ENCODE measurements around the gene RAB27A. TPM values are rescaled to one million over a fixed set of nuclear protein-coding genes. Genes with fewer than 3 reads are reported as not detected.

The RAB27A gene
- total RNA-seq, 1 donor from 2014 or later, result 19.4 TPM

GRCh38 chr15:55234104-55234799 lies 55.4 kb downstream of the RAB27A start:
- Mint-ChIP-seq H3K4me3 (ENCODE audit: unreplicated experiment) (no peak overlapping the region), H3K36me3 (ENCODE audit: low read depth, unreplicated experiment) (no peaks in the 10 kb centered on the region), H3K27ac (ENCODE audit: unreplicated experiment) (no peak overlapping the region), H3K4me1 (ENCODE audit: unreplicated experiment) (no peaks in the 10 kb centered on the region), H3K27me3 (ENCODE audit: unreplicated experiment) (peaks cover 2% of the 10 kb centered on the region), H3K9me3 (ENCODE audit: unreplicated experiment) (no peaks in the 10 kb centered on the region)
- no peak for TF ChIP-seq CTCF (IDR thresholded peaks at IDR 0.05; ENCODE audit: unreplicated experiment)
- no peak for DNase-seq (ENCODE audit: low spot score)

GRCh38 chr15:55231455-55231854 lies 58.2 kb downstream of the RAB27A start:
- Mint-ChIP-seq H3K4me3 (ENCODE audit: unreplicated experiment) (no peak overlapping the region), H3K27me3 (ENCODE audit: unreplicated experiment) (peaks cover 2% of the 10 kb centered on the region), H3K9me3 (ENCODE audit: unreplicated experiment) (no peaks in the 10 kb centered on the region), H3K36me3 (ENCODE audit: low read depth, unreplicated experiment) (no peaks in the 10 kb centered on the region), H3K4me1 (ENCODE audit: unreplicated experiment) (no peaks in the 10 kb centered on the region), H3K27ac (ENCODE audit: unreplicated experiment) (no peak overlapping the region)
- TF ChIP-seq CTCF (IDR thresholded peaks at IDR 0.05; ENCODE audit: unreplicated experiment), result no peak
- DNase-seq (ENCODE audit: low spot score), result no peak

GRCh38 chr15:55230953-55231352 lies 58.7 kb downstream of the RAB27A start:
- no peak for TF ChIP-seq CTCF (IDR thresholded peaks at IDR 0.05; ENCODE audit: unreplicated experiment)
- H3K27ac Mint-ChIP-seq (ENCODE audit: unreplicated experiment), result no peak overlapping the region
- H3K4me1 Mint-ChIP-seq (ENCODE audit: unreplicated experiment), result no peaks in the 10 kb centered on the region
- no peak overlapping the region for H3K4me3 Mint-ChIP-seq (ENCODE audit: unreplicated experiment)
- no peak for DNase-seq (ENCODE audit: low spot score)
- H3K9me3 Mint-ChIP-seq (ENCODE audit: unreplicated experiment), result no peaks in the 10 kb centered on the region
- peaks cover 2% of the 10 kb centered on the region for H3K27me3 Mint-ChIP-seq (ENCODE audit: unreplicated experiment)
- no peaks in the 10 kb centered on the region for H3K36me3 Mint-ChIP-seq (ENCODE audit: low read depth, unreplicated experiment)

GRCh38 chr15:55230051-55230670 lies 59.5 kb downstream of the RAB27A start:
- H3K27ac Mint-ChIP-seq (ENCODE audit: unreplicated experiment), result no peak overlapping the region

More at GRCh38 chr15:55230051-55230670, 59.5 kb downstream of the RAB27A start:
- DNase-seq (ENCODE audit: low spot score), result no peak
- no peak for TF ChIP-seq CTCF (IDR thresholded peaks at IDR 0.05; ENCODE audit: unreplicated experiment)
- no peaks in the 10 kb centered on the region for H3K4me1 Mint-ChIP-seq (ENCODE audit: unreplicated experiment)
- peaks cover 2% of the 10 kb centered on the region for H3K27me3 Mint-ChIP-seq (ENCODE audit: unreplicated experiment)
- H3K36me3 Mint-ChIP-seq (ENCODE audit: low read depth, unreplicated experiment), result no peaks in the 10 kb centered on the region
- no peaks in the 10 kb centered on the region for H3K9me3 Mint-ChIP-seq (ENCODE audit: unreplicated experiment)
- H3K4me3 Mint-ChIP-seq (ENCODE audit: unreplicated experiment), result no peak overlapping the region
